Measurements from ENCODE around the gene EIF3D.

GRCh38 chr22:36546092-36546804 is 17.3 kb upstream of the EIF3D start:
- TF ChIP-seq CTCF (conservative IDR thresholded peaks at IDR 0.05; ENCODE audit: low read depth, low read length), result peak; percentile 62
- no peak for TF ChIP-seq RFX5 (IDR thresholded peaks at IDR 0.05; ENCODE audit: low read depth, low read length)

Measured in IMR-90 (cell line).